ENCODE results near the gene PDE1A.

Gene PDE1A

GRCh38 chr2:182191061-182191460 lies 235.8 kb downstream of the PDE1A start:
- no peaks in the 10 kb centered on the region for H3K27me3 ChIP-seq (ENCODE audit: insufficient read depth, poor library complexity, severe bottlenecking)
- no peak overlapping the region for H3K27ac ChIP-seq (replicated peaks)
- DNase-seq (ENCODE audit: low read depth in 1 of 2, low spot score in 1 of 2), result no peak
- no peak for TF ChIP-seq REST (IDR thresholded peaks at IDR 0.05; ENCODE audit: insufficient replicate concordance, low read depth)
- no peak for TF ChIP-seq SPI1 (IDR thresholded peaks at IDR 0.05; ENCODE audit: borderline replicate concordance, low read depth)
- TF ChIP-seq, protein P1, sequence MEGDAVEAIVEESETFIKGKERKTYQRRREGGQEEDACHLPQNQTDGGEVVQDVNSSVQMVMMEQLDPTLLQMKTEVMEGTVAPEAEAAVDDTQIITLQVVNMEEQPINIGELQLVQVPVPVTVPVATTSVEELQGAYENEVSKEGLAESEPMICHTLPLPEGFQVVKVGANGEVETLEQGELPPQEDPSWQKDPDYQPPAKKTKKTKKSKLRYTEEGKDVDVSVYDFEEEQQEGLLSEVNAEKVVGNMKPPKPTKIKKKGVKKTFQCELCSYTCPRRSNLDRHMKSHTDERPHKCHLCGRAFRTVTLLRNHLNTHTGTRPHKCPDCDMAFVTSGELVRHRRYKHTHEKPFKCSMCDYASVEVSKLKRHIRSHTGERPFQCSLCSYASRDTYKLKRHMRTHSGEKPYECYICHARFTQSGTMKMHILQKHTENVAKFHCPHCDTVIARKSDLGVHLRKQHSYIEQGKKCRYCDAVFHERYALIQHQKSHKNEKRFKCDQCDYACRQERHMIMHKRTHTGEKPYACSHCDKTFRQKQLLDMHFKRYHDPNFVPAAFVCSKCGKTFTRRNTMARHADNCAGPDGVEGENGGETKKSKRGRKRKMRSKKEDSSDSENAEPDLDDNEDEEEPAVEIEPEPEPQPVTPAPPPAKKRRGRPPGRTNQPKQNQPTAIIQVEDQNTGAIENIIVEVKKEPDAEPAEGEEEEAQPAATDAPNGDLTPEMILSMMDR (IDR thresholded peaks at IDR 0.05; ENCODE audit: insufficient read depth, low read length), result no peak
- no peak for TF ChIP-seq POLR2AphosphoS5 (IDR thresholded peaks at IDR 0.05; ENCODE audit: low read depth)
- no peak for TF ChIP-seq GABPA (IDR thresholded peaks at IDR 0.05; ENCODE audit: low read depth)
- H3K4me3 ChIP-seq (replicated peaks; ENCODE audit: insufficient read depth, low read length), result no peak overlapping the region

DNA sequence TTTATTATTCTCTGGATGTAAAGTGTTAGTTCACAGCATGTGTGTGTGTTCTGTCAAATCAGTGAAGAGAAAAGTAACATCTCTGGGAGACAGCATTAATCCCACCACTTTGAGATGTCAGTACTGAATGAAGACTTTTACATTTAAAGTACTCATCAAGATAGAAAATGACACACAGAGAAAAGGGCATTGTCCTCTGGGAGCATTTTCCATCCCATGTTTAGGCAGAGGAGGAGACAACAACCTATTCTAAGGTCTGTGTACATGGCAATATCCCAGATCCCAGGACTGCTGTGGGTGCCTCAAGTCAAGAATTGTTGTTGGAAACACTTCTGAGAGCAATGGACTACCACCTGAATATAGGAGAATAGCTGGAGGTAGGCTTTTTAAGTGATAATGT lies 239.7 kb downstream of the PDE1A start:
- no peak for TF ChIP-seq GABPA (IDR thresholded peaks at IDR 0.05; ENCODE audit: low read depth)
- TF ChIP-seq, protein P1 (IDR thresholded peaks at IDR 0.05; ENCODE audit: insufficient read depth, low read length), result no peak
- TF ChIP-seq REST (IDR thresholded peaks at IDR 0.05; ENCODE audit: insufficient replicate concordance, low read depth), result no peak
- no peak for TF ChIP-seq SPI1 (IDR thresholded peaks at IDR 0.05; ENCODE audit: borderline replicate concordance, low read depth)
- TF ChIP-seq POLR2AphosphoS5 (IDR thresholded peaks at IDR 0.05; ENCODE audit: low read depth), result no peak

GRCh38 chr2:182186132-182186735 lies 240.6 kb downstream of the PDE1A start:
- Histone ChIP-seq H3K27ac (replicated peaks) (no peak overlapping the region), H3K27me3 (ENCODE audit: insufficient read depth, poor library complexity, severe bottlenecking) (no peaks in the 10 kb centered on the region), H3K4me3 (replicated peaks; ENCODE audit: insufficient read depth, low read length) (no peak overlapping the region)
- no peak for DNase-seq (ENCODE audit: low read depth in 1 of 2, low spot score in 1 of 2)
- no peak for TF ChIP-seq REST (IDR thresholded peaks at IDR 0.05; ENCODE audit: insufficient replicate concordance, low read depth)
- TF ChIP-seq, protein P1 (IDR thresholded peaks at IDR 0.05; ENCODE audit: insufficient read depth, low read length), result peak; percentile 48

More for the DNA sequence above, 239.7 kb downstream of the PDE1A start:
- no peak for DNase-seq (ENCODE audit: low read depth in 1 of 2, low spot score in 1 of 2)
- Histone ChIP-seq H3K27me3 (ENCODE audit: insufficient read depth, poor library complexity, severe bottlenecking) (no peaks in the 10 kb centered on the region), H3K27ac (replicated peaks) (no peak overlapping the region), H3K4me3 (replicated peaks; ENCODE audit: insufficient read depth, low read length) (no peak overlapping the region)

All from HL-60 (cell line).